ENCODE results near the gene CSRP1.
A peak's percentile ranks its signal among the peaks of the same experiment; 100 is the strongest.

The CSRP1 gene

GRCh38 chr1:201510734-201511133, 3.8 kb upstream of the CSRP1 start:
- Histone ChIP-seq H3K27ac (ENCODE audit: low read length) (peak overlapping the region; percentile 71), H3K4me1 (ENCODE audit: control insufficient read depth, insufficient read depth, low read length) (peaks cover 40% of the 10 kb centered on the region), H3K9ac (ENCODE audit: low read length in 2 of 2) (no peak overlapping the region), H3K9me3 (ENCODE audit: control insufficient read depth in 2 of 2, low read length in 2 of 2) (no peaks in the 10 kb centered on the region), H3K4me3 (ENCODE audit: low read length in 2 of 2) (no peak overlapping the region), H3K36me3 (ENCODE audit: control insufficient read depth in 2 of 2, insufficient read depth in 2 of 2, low read length in 2 of 2) (peaks cover 0 to 7% of the 10 kb centered on the region in 2 donors), H3K27me3 (ENCODE audit: control insufficient read depth in 1 of 2, insufficient read depth in 2 of 2, low read length in 2 of 2) (no peaks in the 10 kb centered on the region)

GRCh38 chr1:201509601-201510374, 2.9 kb upstream of the CSRP1 start:
- no peak overlapping the region for H3K4me3 ChIP-seq (ENCODE audit: low read length in 2 of 2)
- peaks cover 46% of the 10 kb centered on the region for H3K4me1 ChIP-seq (ENCODE audit: control insufficient read depth, insufficient read depth, low read length)
- H3K36me3 ChIP-seq (ENCODE audit: control insufficient read depth in 2 of 2, insufficient read depth in 2 of 2, low read length in 2 of 2), result peaks cover 0 to 14% of the 10 kb centered on the region in 2 donors
- H3K27ac ChIP-seq (ENCODE audit: low read length), result peak overlapping the region; percentile 100
- no peaks in the 10 kb centered on the region for H3K9me3 ChIP-seq (ENCODE audit: control insufficient read depth in 2 of 2, low read length in 2 of 2)
- peak overlapping the region in 1 of 2 donors; percentile 18 for H3K9ac ChIP-seq (ENCODE audit: low read length in 2 of 2)
- no peaks in the 10 kb centered on the region for H3K27me3 ChIP-seq (ENCODE audit: control insufficient read depth in 1 of 2, insufficient read depth in 2 of 2, low read length in 2 of 2)

GRCh38 chr1:201508809-201509208, 1.9 kb upstream of the CSRP1 start:
- no peaks in the 10 kb centered on the region for H3K27me3 ChIP-seq (ENCODE audit: control insufficient read depth in 1 of 2, insufficient read depth in 2 of 2, low read length in 2 of 2)
- H3K4me1 ChIP-seq (ENCODE audit: control insufficient read depth, insufficient read depth, low read length), result peaks cover 46% of the 10 kb centered on the region
- H3K9ac ChIP-seq (ENCODE audit: low read length in 2 of 2), result no peak overlapping the region
- H3K27ac ChIP-seq (ENCODE audit: low read length), result peak overlapping the region; percentile 100
- no peaks in the 10 kb centered on the region for H3K9me3 ChIP-seq (ENCODE audit: control insufficient read depth in 2 of 2, low read length in 2 of 2)
- no peak overlapping the region for H3K4me3 ChIP-seq (ENCODE audit: low read length in 2 of 2)
- H3K36me3 ChIP-seq (ENCODE audit: control insufficient read depth in 2 of 2, insufficient read depth in 2 of 2, low read length in 2 of 2), result peaks cover 0 to 17% of the 10 kb centered on the region in 2 donors

- peaks cover 53% of the 10 kb centered on the region for H3K4me1 ChIP-seq (ENCODE audit: control insufficient read depth, insufficient read depth, low read length)
- H3K4me3 ChIP-seq (ENCODE audit: low read length in 2 of 2), result peak overlapping the region; percentile 82 to 95
- H3K27me3 ChIP-seq (ENCODE audit: control insufficient read depth in 1 of 2, insufficient read depth in 2 of 2, low read length in 2 of 2), result no peaks in the 10 kb centered on the region
- H3K27ac ChIP-seq (ENCODE audit: low read length), result peak overlapping the region; percentile 100
- no peaks in the 10 kb centered on the region for H3K9me3 ChIP-seq (ENCODE audit: control insufficient read depth in 2 of 2, low read length in 2 of 2)
- H3K9ac ChIP-seq (ENCODE audit: low read length in 2 of 2), result peak overlapping the region; percentile 98 to 100
- H3K36me3 ChIP-seq (ENCODE audit: control insufficient read depth in 2 of 2, insufficient read depth in 2 of 2, low read length in 2 of 2), result peaks cover 3 to 20% of the 10 kb centered on the region in 2 donors
Measured at GRCh38 chr1:201507360-201507675, 395 bp upstream of the CSRP1 start.

GRCh38 chr1:201506092-201506491, 831 bp downstream of the CSRP1 start:
- Histone ChIP-seq H3K4me3 (ENCODE audit: low read length in 2 of 2) (peak overlapping the region; percentile 82 to 95), H3K36me3 (ENCODE audit: control insufficient read depth in 2 of 2, insufficient read depth in 2 of 2, low read length in 2 of 2) (peaks cover 6 to 20% of the 10 kb centered on the region in 2 donors), H3K27ac (ENCODE audit: low read length) (peak overlapping the region; percentile 100), H3K9ac (ENCODE audit: low read length in 2 of 2) (peak overlapping the region; percentile 98 to 100), H3K4me1 (ENCODE audit: control insufficient read depth, insufficient read depth, low read length) (peaks cover 56% of the 10 kb centered on the region), H3K27me3 (ENCODE audit: control insufficient read depth in 1 of 2, insufficient read depth in 2 of 2, low read length in 2 of 2) (no peaks in the 10 kb centered on the region), H3K9me3 (ENCODE audit: control insufficient read depth in 2 of 2, low read length in 2 of 2) (no peaks in the 10 kb centered on the region)

- Histone ChIP-seq H3K36me3 (ENCODE audit: control insufficient read depth in 2 of 2, insufficient read depth in 2 of 2, low read length in 2 of 2) (peaks cover 7 to 20% of the 10 kb centered on the region in 2 donors), H3K4me1 (ENCODE audit: control insufficient read depth, insufficient read depth, low read length) (peaks cover 62% of the 10 kb centered on the region), H3K4me3 (ENCODE audit: low read length in 2 of 2) (peak overlapping the region; percentile 82 to 95), H3K9me3 (ENCODE audit: control insufficient read depth in 2 of 2, low read length in 2 of 2) (no peaks in the 10 kb centered on the region), H3K27me3 (ENCODE audit: control insufficient read depth in 1 of 2, insufficient read depth in 2 of 2, low read length in 2 of 2) (no peaks in the 10 kb centered on the region), H3K27ac (ENCODE audit: low read length) (peak overlapping the region; percentile 100), H3K9ac (ENCODE audit: low read length in 2 of 2) (peak overlapping the region; percentile 98 to 100)
Measured at GRCh38 chr1:201505503-201505890, 1.4 kb downstream of the CSRP1 start.

GRCh38 chr1:201504799-201505502, 2.0 kb downstream of the CSRP1 start:
- peak overlapping the region; percentile 98 to 100 for H3K9ac ChIP-seq (ENCODE audit: low read length in 2 of 2)
- peak overlapping the region; percentile 82 to 95 for H3K4me3 ChIP-seq (ENCODE audit: low read length in 2 of 2)
- H3K4me1 ChIP-seq (ENCODE audit: control insufficient read depth, insufficient read depth, low read length), result peaks cover 67% of the 10 kb centered on the region
- no peaks in the 10 kb centered on the region for H3K27me3 ChIP-seq (ENCODE audit: control insufficient read depth in 1 of 2, insufficient read depth in 2 of 2, low read length in 2 of 2)
- peak overlapping the region; percentile 100 for H3K27ac ChIP-seq (ENCODE audit: low read length)
- peaks cover 9 to 20% of the 10 kb centered on the region in 2 donors for H3K36me3 ChIP-seq (ENCODE audit: control insufficient read depth in 2 of 2, insufficient read depth in 2 of 2, low read length in 2 of 2)
- no peaks in the 10 kb centered on the region for H3K9me3 ChIP-seq (ENCODE audit: control insufficient read depth in 2 of 2, low read length in 2 of 2)

GRCh38 chr1:201504179-201504631, 2.7 kb downstream of the CSRP1 start:
- Histone ChIP-seq H3K27ac (ENCODE audit: low read length) (peak overlapping the region; percentile 100), H3K9me3 (ENCODE audit: control insufficient read depth in 2 of 2, low read length in 2 of 2) (no peaks in the 10 kb centered on the region), H3K4me3 (ENCODE audit: low read length in 2 of 2) (peak overlapping the region; percentile 82 to 95), H3K9ac (ENCODE audit: low read length in 2 of 2) (peak overlapping the region; percentile 98 to 100), H3K36me3 (ENCODE audit: control insufficient read depth in 2 of 2, insufficient read depth in 2 of 2, low read length in 2 of 2) (peaks cover 12 to 20% of the 10 kb centered on the region in 2 donors), H3K4me1 (ENCODE audit: control insufficient read depth, insufficient read depth, low read length) (peaks cover 70% of the 10 kb centered on the region), H3K27me3 (ENCODE audit: control insufficient read depth in 1 of 2, insufficient read depth in 2 of 2, low read length in 2 of 2) (no peaks in the 10 kb centered on the region)

- Histone ChIP-seq H3K9ac (ENCODE audit: low read length in 2 of 2) (peak overlapping the region; percentile 98 to 100), H3K27ac (ENCODE audit: low read length) (peak overlapping the region; percentile 100), H3K36me3 (ENCODE audit: control insufficient read depth in 2 of 2, insufficient read depth in 2 of 2, low read length in 2 of 2) (peaks cover 16 to 21% of the 10 kb centered on the region in 2 donors), H3K4me1 (ENCODE audit: control insufficient read depth, insufficient read depth, low read length) (peaks cover 73% of the 10 kb centered on the region), H3K4me3 (ENCODE audit: low read length in 2 of 2) (peak overlapping the region; percentile 82 to 95), H3K9me3 (ENCODE audit: control insufficient read depth in 2 of 2, low read length in 2 of 2) (no peaks in the 10 kb centered on the region), H3K27me3 (ENCODE audit: control insufficient read depth in 1 of 2, insufficient read depth in 2 of 2, low read length in 2 of 2) (no peaks in the 10 kb centered on the region)
Measured at GRCh38 chr1:201503397-201504176, 3.3 kb downstream of the CSRP1 start.

GRCh38 chr1:201502511-201502857, 4.4 kb downstream of the CSRP1 start:
- Histone ChIP-seq H3K9me3 (ENCODE audit: control insufficient read depth in 2 of 2, low read length in 2 of 2) (no peaks in the 10 kb centered on the region), H3K4me1 (ENCODE audit: control insufficient read depth, insufficient read depth, low read length) (peaks cover 76% of the 10 kb centered on the region), H3K4me3 (ENCODE audit: low read length in 2 of 2) (peak overlapping the region; percentile 59 to 95), H3K27ac (ENCODE audit: low read length) (peak overlapping the region; percentile 100), H3K27me3 (ENCODE audit: control insufficient read depth in 1 of 2, insufficient read depth in 2 of 2, low read length in 2 of 2) (no peaks in the 10 kb centered on the region), H3K36me3 (ENCODE audit: control insufficient read depth in 2 of 2, insufficient read depth in 2 of 2, low read length in 2 of 2) (peaks cover 19 to 25% of the 10 kb centered on the region in 2 donors), H3K9ac (ENCODE audit: low read length in 2 of 2) (peak overlapping the region; percentile 98 to 100)

Data from stomach smooth muscle (tissue), 2 donors.